GM18505 (cell line): ENCODE data around the gene PDE2A.

Source experiments
- ATAC-seq: cut with Tn5 transposase; IDR thresholded peaks from one replicate; pipeline ENCODE4 v1.9.1; 2021; ENCODE audit not compliant: unreplicated experiment
- POLR2A ChIP-seq: IDR thresholded peaks from 4 replicates; pipeline ENCODE4 v1.6.1; 2011; ENCODE audit warnings: borderline replicate concordance; ENCODE audit not compliant: insufficient read depth, insufficient read length; ENCODE audit errors: extremely low read depth

PDE2A gene

DNA sequence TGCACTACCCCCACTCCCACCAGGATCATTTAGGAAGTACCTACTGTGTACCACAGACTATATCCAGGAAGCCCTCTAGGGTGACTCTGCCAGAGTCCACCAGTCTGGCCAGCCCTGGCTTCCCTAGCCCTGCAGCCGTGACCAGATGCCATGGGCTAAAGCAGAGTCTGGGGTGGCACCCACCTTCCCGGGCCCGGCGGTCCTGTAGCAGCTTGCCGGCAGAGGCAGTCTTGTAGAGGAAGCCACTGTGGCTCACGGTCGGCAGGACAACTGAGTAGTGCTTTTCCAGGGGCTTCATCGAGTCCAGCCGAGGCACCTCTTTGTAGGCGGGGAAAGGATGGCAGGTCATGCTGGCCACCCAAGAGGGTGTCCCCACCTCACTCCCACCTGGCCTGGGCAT lies 27.2 kb upstream of the PDE2A start:
- no peak for TF ChIP-seq POLR2A
- ATAC-seq: no peak

DNA sequence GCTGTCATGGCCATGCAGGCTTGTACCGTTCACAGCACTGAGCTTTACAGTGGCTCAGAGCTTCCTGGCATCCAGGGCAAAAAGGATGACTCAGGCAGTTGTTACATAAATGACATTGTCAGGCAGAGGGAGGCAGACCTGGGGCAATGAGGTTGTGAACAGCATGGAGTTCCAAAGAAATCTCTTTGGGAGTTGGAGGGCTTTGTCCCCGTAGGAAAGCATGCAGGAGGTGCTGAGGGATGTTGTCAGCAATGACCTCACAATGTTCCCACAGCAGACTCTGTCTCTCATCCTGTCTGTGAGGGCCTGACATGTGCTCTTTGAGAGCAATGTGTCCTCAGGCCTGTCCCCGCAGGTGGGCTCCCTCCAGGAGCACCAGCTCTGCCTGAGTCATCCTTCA lies 25.9 kb upstream of the PDE2A start:
- TF ChIP-seq POLR2A: no peak
- ATAC-seq: no peak

DNA sequence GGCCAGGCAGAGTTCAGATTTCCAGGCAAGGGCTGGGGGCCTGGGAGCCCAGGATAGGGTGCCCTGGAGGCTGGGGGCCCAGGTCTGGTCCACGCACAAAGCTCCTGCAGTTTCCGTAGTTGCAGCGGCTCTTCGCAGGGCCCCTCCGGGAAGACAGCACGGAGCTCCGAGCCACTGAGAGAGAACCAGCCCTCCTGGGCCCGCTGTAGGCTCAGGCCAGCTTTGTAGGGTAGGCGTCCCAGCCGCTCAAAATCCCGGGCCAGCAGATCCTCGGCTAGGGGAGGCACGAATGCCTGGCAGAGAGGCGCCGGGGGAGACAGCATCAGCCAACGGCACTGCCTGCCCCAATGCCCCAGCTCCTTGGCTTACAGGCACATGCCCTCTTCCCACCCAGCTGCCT lies 23.6 kb upstream of the PDE2A start:
- no peak for ATAC-seq

DNA sequence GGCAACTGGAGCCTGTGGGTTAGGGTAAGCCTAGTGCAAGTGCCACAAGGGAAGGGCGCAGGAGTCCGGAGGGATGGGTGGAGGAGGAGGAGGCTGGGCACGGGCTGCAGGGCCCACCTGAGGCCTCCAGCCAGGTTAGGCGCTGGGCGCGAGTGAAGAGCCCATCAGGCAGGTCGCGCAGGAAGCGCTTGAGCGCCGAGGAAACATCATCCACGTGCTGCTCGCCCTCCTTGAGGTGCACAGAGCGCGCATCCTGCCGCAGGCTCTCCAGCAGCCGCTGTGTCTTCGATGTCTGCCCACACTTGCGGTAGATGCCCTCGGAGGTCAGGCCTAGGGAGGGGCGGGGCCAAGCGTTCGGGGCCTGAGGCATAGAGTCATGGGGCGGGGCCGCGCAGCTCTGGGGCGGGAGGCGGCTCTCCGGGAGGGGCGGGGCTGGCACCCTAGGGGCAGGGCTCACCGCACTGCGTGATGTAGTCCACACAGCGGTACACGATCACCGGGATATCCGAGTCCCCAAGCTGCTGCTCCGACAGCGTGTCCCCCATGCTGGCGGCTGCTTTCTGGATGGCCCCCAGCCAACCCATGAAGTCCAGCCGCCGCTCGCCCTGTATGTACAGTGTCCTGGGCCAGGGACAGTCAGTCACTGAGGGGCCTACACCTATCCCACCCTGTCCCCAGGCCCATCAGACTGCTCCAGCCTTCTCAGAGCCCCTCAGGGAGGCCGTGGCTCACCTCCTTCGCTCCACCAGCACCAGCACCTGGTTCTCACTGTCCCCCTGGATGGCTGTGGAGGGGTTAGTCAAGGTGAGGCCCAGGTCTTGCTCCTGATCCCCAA lies 22.9 kb upstream of the PDE2A start:
- no peak for ATAC-seq
- no peak for TF ChIP-seq POLR2A

More for the DNA sequence above, 23.6 kb upstream of the PDE2A start:
- no peak for TF ChIP-seq POLR2A

DNA sequence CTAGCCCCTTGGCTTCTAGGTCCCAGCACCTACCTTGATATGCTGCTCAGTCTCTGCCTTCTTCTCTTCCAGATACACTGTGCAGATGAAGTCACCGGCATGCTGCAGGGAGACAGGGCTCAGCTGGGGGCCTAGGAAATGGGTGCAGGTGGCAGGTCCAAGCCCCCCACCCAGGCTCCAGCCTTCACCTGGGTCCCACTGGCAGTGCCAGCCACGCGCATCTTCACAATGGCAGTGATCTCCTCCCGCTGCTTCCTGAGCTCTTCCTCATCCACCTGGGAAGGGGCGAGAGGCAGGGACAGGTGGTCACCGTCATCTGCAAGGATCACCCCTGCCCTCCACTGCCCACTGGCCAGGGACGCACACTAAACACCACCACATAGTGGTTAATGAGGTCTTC lies 21.1 kb upstream of the PDE2A start:
- no peak for TF ChIP-seq POLR2A
- no peak for ATAC-seq

DNA sequence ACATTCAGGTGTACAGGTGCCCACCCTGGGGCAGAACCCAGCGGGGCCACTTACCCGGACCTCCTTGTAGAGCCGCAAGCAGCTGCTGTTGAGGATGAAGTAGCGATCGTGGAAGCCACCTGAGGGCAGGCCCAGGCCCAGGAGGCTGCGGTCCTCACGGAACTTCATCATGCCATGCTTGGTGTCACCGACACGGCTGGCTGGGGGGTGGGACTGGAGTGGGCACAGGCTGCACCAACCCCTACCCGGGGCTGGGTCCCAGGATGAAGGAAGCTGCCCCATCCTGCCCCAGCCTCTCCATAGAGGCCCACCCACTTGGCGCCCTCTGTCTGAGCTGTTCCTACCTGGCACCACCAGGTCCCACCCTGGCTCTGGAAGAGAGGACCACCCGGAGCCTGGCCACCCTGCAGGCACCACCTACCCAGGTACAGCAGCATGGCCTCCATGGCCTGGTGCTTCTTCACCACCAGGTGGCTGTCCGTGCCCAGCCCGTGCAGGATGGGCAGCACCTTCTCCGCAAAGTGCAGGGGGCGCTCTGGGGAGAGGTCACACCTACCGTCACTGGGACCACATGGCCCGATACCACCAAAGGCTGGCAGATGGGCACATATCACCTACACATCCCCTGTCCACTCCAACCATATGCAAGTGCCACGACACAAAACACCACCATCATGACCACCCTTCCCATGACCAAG lies 19.2 kb upstream of the PDE2A start:
- TF ChIP-seq POLR2A: no peak
- no peak for ATAC-seq

DNA sequence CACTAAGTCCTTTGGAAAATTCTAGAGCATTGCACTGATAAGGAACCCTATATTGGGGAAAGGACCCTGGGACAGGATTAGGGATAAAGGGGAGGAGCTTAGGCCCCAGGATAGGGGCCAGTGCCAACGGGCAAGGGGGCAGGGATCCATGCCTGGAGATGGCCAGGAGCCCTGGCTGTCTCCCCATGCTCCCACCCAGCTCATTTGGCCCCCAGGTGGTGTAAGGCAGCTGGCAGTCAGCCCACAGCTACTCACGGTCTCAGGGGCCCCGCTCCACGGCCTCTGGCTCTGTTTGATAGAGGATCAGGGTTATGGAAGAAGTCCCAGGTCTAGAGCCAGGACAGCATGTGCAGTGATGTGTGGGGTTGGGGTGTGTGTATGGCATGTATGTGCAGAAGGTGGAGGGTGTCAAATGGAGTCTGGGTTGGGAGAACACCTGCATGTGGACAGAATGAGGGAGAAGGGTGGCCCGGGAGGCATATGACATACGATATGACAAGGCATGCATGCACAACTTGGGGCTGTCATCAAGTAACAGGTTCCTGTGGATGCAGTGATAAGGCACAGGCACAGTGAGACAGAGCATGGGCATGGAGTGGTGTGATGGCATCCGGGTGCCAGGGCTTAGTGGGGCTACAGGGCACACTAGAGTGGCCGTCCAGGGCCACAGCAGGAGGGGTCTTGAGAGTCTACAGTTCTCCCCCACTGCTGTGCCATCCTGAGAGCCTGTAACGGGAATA lies 18.4 kb upstream of the PDE2A start:
- no peak for ATAC-seq

DNA sequence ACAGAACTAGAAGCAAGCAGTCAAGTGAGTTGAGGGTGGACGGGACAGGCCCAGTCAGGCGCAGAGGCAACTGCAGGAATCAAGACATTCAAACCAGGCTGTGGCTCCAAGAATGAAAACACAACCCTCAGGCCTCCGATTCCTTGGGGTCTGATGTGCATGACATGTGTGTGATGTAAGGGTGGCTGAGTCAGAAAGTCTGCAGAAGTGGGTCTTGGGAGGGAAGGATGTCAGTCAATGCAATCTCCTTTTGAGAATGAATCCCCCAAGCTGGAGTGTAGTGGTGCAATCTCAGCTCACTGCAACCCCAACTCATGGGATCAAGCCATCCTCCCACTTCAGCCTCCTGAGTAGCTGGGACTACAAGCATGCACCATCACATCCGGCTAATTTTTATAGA lies 15.9 kb upstream of the PDE2A start:
- no peak for ATAC-seq
- TF ChIP-seq POLR2A: no peak

More for the DNA sequence above, 18.4 kb upstream of the PDE2A start:
- TF ChIP-seq POLR2A: no peak

DNA sequence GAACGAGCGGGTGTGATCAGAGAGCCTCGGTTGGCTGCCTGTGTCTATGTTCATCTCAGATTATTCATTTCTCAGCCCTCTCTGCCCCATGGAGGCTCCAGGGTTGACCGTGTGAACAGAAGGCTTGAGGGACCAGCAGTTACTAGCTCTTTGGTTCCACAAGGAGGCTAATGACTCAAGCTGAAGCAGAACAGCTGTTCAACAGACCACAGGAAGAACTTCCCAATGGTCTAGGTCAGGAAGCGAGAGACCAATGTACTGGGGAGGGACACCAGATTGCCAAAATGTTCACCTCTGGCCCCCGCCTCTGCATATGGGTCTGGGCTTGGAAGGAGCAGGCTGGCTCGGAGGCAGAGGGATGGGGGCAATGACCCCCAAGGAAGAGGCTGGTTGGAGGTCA lies 14.7 kb upstream of the PDE2A start:
- no peak for ATAC-seq
- no peak for TF ChIP-seq POLR2A

DNA sequence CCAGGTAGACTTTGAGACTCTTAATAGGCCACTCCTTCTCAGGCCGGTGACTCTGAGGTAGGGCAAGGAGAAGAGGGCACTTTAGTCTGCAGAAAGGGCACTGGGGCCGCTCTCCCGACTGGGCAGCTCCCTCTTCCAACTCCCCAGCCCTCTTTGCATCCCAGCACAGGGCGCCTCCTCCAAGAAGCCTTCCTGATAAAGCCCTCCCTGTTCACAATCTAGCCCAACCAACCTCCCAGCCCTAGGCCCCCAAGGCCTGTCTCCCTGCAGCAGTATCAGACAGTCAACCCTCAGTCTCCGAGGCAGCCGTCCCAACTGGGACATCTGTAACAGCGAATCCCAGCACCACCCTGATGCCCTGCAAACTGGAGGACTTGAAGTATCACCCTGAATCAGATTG lies 14.3 kb upstream of the PDE2A start:
- ATAC-seq: no peak
- no peak for TF ChIP-seq POLR2A

DNA sequence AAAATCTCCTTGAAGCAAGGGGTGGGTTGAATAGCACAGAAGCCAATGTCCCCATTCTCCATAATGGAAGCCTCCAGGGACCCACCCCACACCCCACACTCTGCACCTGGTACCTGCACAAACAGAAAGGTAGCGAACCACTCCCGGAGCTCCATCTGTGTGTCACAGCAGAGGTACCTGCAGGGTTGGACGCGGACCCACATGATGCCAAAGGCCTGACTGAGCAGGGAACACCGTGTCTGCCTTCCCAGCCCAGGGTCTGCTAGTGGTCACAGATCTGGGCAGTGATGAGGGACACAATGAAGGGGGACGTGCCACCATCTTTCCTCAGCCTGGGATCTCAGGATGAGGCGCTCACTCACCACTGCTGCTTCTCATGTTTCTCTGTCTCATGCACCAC lies 13.1 kb upstream of the PDE2A start:
- ATAC-seq: no peak
- no peak for TF ChIP-seq POLR2A

DNA sequence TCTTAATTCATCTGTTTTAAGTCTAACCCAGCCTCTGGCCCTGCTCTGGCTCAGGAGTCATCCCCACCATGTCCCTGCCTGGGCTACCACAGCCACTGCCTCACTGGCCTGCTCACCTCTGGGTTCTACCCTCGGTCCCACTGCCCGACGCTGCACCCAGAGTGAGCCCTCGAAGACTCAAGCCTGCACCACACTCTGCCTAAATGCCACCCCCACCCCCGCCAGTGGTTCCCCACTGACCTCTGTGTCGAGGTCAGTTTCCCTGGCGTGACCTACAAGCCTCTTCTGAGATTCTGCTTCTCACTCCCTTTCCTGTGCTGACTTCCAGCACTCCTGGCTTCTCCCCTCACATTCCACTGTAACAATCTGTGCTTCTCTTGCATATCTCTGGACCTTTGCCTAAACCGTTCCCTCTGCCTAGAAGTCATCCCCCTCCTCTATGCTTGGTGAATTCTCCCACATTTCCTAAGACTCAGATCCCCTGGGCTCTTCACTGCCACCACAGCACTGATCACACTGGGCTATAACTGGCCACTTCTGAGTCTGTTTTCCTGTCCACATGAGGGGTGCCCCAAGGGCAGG lies 12.5 kb upstream of the PDE2A start:
- TF ChIP-seq POLR2A: no peak
- no peak for ATAC-seq

DNA sequence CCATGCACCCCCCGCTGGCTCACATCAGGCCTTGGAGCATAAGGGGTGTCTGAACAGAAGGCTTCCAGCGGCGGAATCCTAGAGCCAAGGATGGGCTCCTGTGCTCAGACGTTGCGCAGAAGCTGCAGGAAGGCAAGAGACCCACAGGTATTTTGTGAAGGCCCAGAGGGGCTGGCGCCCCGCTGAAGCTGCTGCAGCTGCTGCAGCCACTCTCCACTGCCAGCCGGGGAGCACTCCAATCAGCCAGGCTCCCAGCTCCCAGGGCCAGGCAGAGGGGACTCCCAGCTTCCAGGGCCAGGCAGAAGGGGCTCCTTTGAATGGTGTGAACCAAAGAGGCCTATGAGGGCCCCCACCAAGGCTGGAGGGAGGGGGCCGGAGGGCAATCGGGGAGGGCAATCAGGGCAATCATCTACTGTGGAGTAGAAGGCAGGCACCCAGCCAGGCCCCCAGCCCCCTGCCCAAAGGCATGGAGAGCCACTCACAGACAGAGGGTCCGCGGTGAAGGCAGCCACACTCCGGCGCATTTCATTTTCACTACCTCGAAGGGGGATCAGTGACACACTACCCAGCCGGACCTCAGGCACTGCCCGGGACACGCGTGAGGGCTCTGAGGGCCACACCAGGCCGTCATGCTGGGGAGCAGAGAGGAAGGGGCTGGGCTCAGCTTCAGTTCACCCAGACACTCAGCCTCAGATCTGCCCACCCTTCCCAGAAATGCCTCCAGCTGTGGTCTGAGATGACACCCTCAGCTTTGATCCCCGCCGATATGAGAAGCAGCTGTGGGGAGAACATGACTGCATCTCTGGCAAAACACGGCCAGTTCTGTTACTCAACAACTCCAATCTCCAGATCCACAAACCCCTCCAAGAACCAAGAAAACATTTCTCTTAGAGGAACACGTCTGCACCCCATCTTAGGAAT lies 11.6 kb upstream of the PDE2A start:
- TF ChIP-seq POLR2A: no peak
- ATAC-seq: no peak

DNA sequence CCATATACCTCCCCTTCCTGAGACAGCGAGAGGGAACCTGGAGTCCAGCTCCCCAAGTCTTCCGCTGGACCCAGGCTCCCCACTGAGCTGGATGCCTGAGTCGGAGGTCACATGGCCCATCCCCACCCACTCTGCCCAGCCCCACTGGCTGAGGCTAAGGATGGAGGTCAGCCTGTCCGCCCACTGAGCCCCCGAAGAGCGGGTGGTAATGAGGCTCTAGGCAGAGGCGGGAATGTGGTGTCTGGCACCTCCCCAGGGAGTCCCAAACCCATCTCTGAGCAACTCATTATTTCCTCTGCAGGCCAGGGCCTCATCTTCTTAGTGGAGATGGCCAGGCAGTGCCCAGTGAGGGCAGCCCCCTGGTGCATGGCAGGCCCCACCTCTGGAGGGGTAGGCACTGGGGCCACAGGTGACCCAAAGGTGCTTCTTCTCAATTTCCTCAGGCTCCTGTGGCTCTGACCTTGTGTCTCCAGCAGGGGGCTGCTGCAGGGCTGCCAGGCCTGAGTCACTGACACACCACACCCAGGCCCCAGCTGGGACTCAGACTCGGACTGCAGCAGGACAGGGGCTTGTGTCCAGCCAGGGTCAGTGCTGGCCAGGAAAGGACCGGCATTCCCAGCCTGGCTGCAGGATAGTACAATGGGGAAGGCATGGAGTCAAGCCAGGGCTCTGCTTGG lies 10.2 kb upstream of the PDE2A start:
- TF ChIP-seq POLR2A: no peak
- no peak for ATAC-seq
